ENCODE measurements around the gene LCE2D. TPM values are rescaled to one million over a fixed set of nuclear protein-coding genes. Genes with fewer than 3 reads are reported as not detected.

LCE2D gene, protein sequence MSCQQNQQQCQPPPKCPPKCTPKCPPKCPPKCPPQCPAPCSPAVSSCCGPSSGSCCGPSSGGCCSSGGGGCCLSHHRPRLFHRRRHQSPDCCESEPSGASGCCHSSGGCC
- total RNA-seq: not detected in 2 replicates

DNA sequence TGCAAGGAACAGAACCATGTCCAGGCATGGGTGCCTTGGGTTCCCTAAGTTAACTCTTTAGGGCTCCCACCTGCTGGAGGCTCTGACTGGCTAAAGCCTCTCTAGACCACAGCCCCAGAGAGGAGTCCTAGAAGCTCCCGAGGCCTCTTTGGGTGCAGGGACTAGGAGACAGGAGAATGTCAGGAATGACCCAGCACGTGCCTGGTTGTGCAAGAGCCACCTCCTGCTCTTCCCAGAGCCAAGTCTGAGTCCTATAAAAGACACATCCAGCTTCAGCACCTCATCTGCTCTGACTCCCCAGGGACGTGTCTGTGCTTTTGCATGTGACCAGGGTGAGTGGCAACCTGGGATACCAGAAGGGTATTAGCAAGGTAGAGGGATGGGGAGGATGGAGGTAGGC, at the start of gene LCE2D:
Gene LCE2D (plus strand): TSS at position 283 of the 400 bp plus-strand sequence. CDS start 726 bp downstream, outside the sequence.

DNA sequence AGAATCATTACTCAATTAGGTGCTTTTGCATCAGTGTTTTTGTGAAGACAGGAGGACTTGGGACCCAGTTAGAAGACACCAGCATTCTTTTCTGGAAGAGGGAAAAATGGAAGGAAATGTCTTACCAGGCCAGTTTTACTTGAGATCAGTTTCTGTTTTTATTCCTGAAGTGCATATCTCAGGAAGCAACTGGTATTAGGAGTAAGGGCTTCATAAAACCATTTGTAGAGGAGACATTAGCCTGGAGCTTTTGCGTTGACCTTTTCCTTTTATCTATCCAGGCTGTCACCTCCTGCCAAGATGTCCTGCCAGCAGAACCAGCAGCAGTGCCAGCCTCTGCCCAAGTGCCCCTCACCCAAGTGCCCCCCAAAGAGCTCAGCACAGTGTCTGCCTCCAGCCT, 49.7 kb upstream of the LCE2D start, which contains the start of gene LCE3B:
Gene LCE3B (plus strand): TSS at position 301 of the 400 bp plus-strand sequence. CDS start 0 bp downstream, at position 301.

DNA sequence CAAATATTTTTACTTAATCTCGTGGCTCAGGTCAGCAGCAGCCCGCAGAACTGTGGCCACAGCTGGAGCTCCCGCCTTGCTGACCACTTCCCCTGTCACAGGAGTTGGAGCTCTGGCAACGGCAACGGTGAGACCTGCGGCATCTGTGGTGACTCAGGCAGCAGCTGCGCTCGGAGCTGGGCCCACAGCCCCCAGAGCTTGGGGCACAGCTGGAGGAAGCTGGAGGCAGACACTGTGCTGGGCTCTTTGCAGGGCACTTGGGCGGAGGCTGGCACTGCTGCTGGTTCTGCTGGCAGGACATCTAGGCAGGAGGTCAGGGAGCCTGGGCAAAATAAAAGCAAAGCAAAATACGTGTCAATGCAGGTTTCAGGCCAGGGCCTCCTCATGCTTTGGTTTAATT, 40.4 kb upstream of the LCE2D start, which contains the start of gene LCE3A:
Gene LCE3A (minus strand): TSS at position 301 of the 400 bp plus-strand sequence. CDS start 0 bp downstream, at position 301.

DNA sequence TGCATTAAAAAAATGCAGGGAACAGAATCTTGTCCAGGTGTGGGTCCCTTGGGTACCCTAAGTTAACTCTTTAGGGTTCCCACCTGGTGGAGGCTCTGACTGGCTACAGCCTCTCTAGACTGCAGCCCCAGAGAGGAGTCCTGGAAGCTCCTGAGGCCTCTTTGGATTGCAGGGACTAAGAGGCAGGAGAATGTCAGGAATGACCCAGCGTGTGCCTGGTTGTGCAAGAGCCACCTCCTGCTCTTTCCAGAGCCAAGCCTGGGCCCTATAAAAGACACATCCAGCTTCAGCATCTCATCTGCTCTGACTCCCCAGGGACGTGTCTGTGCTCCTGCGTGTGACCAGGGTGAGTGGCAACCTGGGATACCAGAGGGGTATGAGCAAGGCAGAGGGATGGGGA, 11.8 kb downstream of the LCE2D start, which contains the start of gene LCE2C:
Gene LCE2C (plus strand): TSS at position 297 of the 400 bp plus-strand sequence. CDS start 737 bp downstream, outside the sequence.

DNA sequence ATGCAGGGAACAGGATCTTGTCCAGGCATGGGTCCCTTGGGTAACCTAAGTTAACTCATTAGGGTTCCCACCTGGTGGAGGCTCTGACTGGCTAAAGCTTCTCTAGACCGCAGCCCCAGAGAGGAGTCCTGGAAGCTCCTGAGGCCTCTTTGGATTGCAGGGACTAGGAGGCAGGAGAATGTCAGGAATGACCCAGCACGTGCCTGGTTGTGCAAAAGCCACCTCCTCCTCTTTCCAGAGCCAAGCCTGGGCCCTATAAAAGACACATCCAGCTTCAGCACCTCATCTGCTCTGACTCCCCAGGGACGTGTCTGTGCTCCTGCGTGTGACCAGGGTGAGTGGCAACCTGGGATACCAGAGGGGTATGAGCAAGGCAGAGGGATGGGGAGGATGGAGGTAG, 22.6 kb downstream of the LCE2D start, which contains the start of gene LCE2B:
Gene LCE2B (plus strand): TSS at position 301 of the 400 bp plus-strand sequence. CDS start 721 bp downstream, outside the sequence.

DNA sequence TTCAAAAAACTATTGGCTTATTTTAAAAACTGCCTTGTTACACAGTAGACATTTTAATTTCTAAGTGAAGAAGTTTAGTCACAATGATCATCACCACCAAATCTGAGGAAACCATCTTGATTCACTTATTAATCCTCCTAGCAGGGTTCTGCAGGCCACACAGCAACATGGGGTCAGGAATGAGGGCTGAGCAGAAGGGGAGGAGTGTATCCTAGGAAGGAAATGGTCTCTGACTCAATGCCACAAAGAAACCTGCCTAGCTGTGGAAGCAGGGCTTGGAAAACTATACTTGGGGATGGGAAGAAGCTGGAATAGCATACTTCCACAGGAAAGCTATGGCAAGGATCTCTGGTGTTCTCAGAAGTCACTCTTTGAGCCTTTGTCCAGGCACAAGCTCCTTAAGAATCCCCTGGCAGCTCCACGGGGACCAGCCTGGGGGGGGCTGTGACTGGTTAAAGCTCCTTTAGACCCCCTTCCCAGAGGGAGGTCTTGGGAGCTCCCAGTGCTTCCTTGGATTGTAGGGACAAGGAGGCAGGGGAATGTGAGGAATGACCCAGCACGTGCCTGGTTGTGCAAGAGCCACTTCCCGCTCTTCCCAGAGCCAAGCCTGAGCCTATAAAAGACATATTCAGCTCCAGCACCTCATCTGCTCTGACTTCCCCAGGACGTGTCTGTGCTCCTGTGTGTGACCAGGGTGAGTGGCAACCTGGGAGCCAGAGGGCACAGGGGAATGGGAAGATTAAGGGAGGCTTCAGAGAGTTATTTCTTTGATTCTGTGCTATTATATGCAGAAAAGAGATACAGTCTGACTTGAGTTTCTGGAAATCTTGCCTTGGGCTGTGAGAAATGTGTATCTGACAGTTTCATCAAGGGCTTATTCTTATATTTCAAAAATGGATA, 34.8 kb downstream of the LCE2D start, which contains the start of gene LCE2A:
Gene LCE2A (plus strand): TSS at position 645 of the 900 bp plus-strand sequence. CDS start 557 bp downstream, outside the sequence.

DNA sequence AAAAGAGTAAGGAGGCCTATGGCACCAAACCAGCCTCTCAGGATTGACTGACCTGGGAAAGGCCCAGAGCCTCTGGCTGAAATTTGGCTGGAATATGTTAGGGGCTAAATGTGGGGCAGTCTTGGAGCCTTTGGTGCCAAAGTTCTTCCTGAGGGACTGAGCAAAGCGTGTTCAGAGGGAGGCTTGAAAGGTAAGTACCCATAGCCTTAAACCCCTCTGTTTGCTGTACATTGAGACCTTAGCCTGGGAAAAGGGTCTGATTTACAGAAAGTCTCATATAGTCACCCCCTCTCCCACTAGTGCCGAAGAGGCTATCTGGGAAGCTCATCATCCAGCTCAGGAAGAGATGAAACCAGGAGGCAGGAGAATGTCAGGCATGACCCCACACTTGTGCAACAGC, 44.7 kb downstream of the LCE2D start, which contains the start of gene LCE4A:
Gene LCE4A (plus strand): TSS at position 301 of the 400 bp plus-strand sequence. CDS start 916 bp downstream, outside the sequence.

Other genes starting within 250 kb of the LCE2D start
- not detected in 2 replicates for gene CRNN, start 249.1 kb upstream of the LCE2D start, total RNA-seq
- gene LCE5A, start 152.6 kb upstream of the LCE2D start, total RNA-seq: not detected in 2 replicates
- not detected in 2 replicates for gene CRCT1, start 148.9 kb upstream of the LCE2D start, total RNA-seq
- gene LCE3E, start 96.6 kb upstream of the LCE2D start, total RNA-seq: not detected in 2 replicates
- not detected in 2 replicates for gene LCE3D, start 82.9 kb upstream of the LCE2D start, total RNA-seq
- not detected in 2 replicates for gene LCE3C, start 63.1 kb upstream of the LCE2D start, total RNA-seq
- not detected in 2 replicates for gene LCE3B, start 49.6 kb upstream of the LCE2D start, total RNA-seq
- not detected in 2 replicates for gene LCE3A, start 40.3 kb upstream of the LCE2D start, total RNA-seq
- gene LCE2C, start 11.9 kb downstream of the LCE2D start, total RNA-seq: not detected in 2 replicates
- gene LCE2B, start 22.7 kb downstream of the LCE2D start, total RNA-seq: not detected in 2 replicates
- not detected in 2 replicates for gene LCE2A, start 35.0 kb downstream of the LCE2D start, total RNA-seq
- gene LCE4A, start 44.8 kb downstream of the LCE2D start, total RNA-seq: not detected in 2 replicates
- gene KPRP, start 94.6 kb downstream of the LCE2D start, total RNA-seq: not detected in 2 replicates
- gene LCE1F, start 111.8 kb downstream of the LCE2D start, total RNA-seq: not detected in 2 replicates
- gene LCE1E, start 122.9 kb downstream of the LCE2D start, total RNA-seq: not detected in 2 replicates
- not detected in 2 replicates for gene LCE1D, start 133.3 kb downstream of the LCE2D start, total RNA-seq
- not detected in 2 replicates for gene LCE1C, start 143.3 kb downstream of the LCE2D start, total RNA-seq
- gene LCE1B, start 148.6 kb downstream of the LCE2D start, total RNA-seq: not detected in 2 replicates
- not detected in 2 replicates for gene LCE1A, start 164.1 kb downstream of the LCE2D start, total RNA-seq
- gene LCE6A, start 179.5 kb downstream of the LCE2D start, total RNA-seq: not detected in 2 replicates
- not detected in 2 replicates for gene LCE7A, start 196.6 kb downstream of the LCE2D start, total RNA-seq
- gene SMCP, start 214.9 kb downstream of the LCE2D start, total RNA-seq: not detected in 2 replicates
- gene IVL, start 245.2 kb downstream of the LCE2D start, total RNA-seq: not detected in 2 replicates